GM23338 (cell line): ENCODE measurements around the gene IDUA. TPM values are rescaled to one million over a fixed set of nuclear protein-coding genes. Genes with fewer than 3 reads are reported as not detected.

ENCODE experiments used
- ATAC-seq: fragments of 200-7000 bp; cut with Tn5 transposase; 3 replicates; pipeline ENCODE4 v1.9.1; 2020
- DNase-seq: peaks from one replicate; pipeline ENCODE4 v3.0.0-alpha.2; 2015; ENCODE audit warnings: low spot score
- H2AFZ ChIP-seq: fragments of 200-600 bp; sonication (generic); 2 replicates; pipeline ENCODE4 v1.8.0; 2016; ENCODE audit warnings: antibody characterized with exemption, mild to moderate bottlenecking, moderate library complexity
- H3F3A ChIP-seq: fragments of 200-600 bp; sonication (generic); replicated peaks from 2 replicates; pipeline ENCODE4 v1.8.0; 2017; ENCODE audit warnings: antibody characterized with exemption, mixed run types, low read depth
- H3K27ac ChIP-seq: fragments of 200-600 bp; sonication (generic); 2 replicates; pipeline ENCODE4 v1.6.1; 2016; ENCODE audit warnings: low read depth
- H3K27me3 ChIP-seq: fragments of 200-600 bp; sonication (generic); 2 replicates; pipeline ENCODE4 v1.8.0; 2016; ENCODE audit warnings: mild to moderate bottlenecking, mixed run types, moderate library complexity; ENCODE audit not compliant: insufficient read depth
- H3K36me3 ChIP-seq: fragments of 200-600 bp; sonication (generic); 2 replicates; pipeline ENCODE4 v1.8.0; 2016; ENCODE audit warnings: mild to moderate bottlenecking; ENCODE audit not compliant: insufficient read depth
- H3K4me1 ChIP-seq: fragments of 200-600 bp; sonication (generic); 2 replicates; pipeline ENCODE4 v1.8.0; 2016; ENCODE audit warnings: mild to moderate bottlenecking, moderate library complexity; ENCODE audit not compliant: insufficient read depth
- H3K4me2 ChIP-seq: fragments of 200-600 bp; sonication (generic); 2 replicates; pipeline ENCODE4 v1.7.1; 2017; ENCODE audit warnings: mixed run types
- H3K4me3 ChIP-seq: fragments of 200-600 bp; sonication (generic); 2 replicates; pipeline ENCODE4 v1.6.1; 2016; ENCODE audit warnings: mixed run types
- H3K79me2 ChIP-seq: fragments of 200-600 bp; sonication (generic); replicated peaks from 2 replicates; pipeline ENCODE4 v1.8.0; 2017; ENCODE audit warnings: mild to moderate bottlenecking; ENCODE audit not compliant: insufficient read depth
- H3K9me2 ChIP-seq: fragments of 200-600 bp; sonication (generic); 2 replicates; pipeline ENCODE4 v1.8.0; 2017; ENCODE audit not compliant: insufficient read depth
- H4K20me1 ChIP-seq: fragments of 200-600 bp; sonication (generic); replicated peaks from 2 replicates; pipeline ENCODE4 v1.8.0; 2017; ENCODE audit warnings: mild to moderate bottlenecking; ENCODE audit not compliant: insufficient read depth
- H3K27ac Mint-ChIP-seq: 2 replicates; pipeline ENCODE4 v1.8.0; 2020; ENCODE audit warnings: inconsistent platforms, mild to moderate bottlenecking, moderate library complexity, mixed read lengths
- H3K27me3 Mint-ChIP-seq: 3 replicates; pipeline ENCODE4 v1.8.0; 2022; ENCODE audit warnings: low read depth, mild to moderate bottlenecking, moderate library complexity, mixed read lengths, inconsistent platforms; ENCODE audit not compliant: insufficient read depth, poor library complexity
- H3K36me3 Mint-ChIP-seq: 3 replicates; pipeline ENCODE4 v1.8.0; 2021; ENCODE audit warnings: low read depth, mild to moderate bottlenecking, inconsistent platforms, moderate library complexity, mixed read lengths
- H3K4me1 Mint-ChIP-seq: 3 replicates; pipeline ENCODE4 v1.8.0; 2020; ENCODE audit warnings: mild to moderate bottlenecking, inconsistent platforms, mixed read lengths
- H3K4me3 Mint-ChIP-seq: 3 replicates; pipeline ENCODE4 v1.8.0; 2021; ENCODE audit warnings: moderate library complexity, mild to moderate bottlenecking, inconsistent platforms, mixed read lengths
- H3K9me3 Mint-ChIP-seq: 3 replicates; pipeline ENCODE4 v1.8.0; 2020; ENCODE audit warnings: moderate library complexity, mild to moderate bottlenecking, inconsistent platforms, mixed read lengths
- EZH2 ChIP-seq: fragments of 200-600 bp; sonication (generic); IDR thresholded peaks from one replicate; pipeline ENCODE4 v1.8.0; 2017; ENCODE audit warnings: antibody characterized with exemption, mild to moderate bottlenecking, low read depth; ENCODE audit not compliant: unreplicated experiment
- EZH2phosphoT487 ChIP-seq: fragments of 200-600 bp; sonication (generic); IDR thresholded peaks from one replicate; pipeline ENCODE4 v1.8.1; 2018; ENCODE audit warnings: antibody characterized with exemption; ENCODE audit not compliant: unreplicated experiment
- JUNB ChIP-seq: IDR thresholded peaks from one replicate; pipeline ENCODE4 v1.6.1; 2016; ENCODE audit warnings: antibody characterized with exemption; ENCODE audit not compliant: unreplicated experiment
- NANOG ChIP-seq: IDR thresholded peaks from 2 replicates; pipeline ENCODE4 v1.6.1; 2016; ENCODE audit warnings: antibody characterized with exemption, borderline replicate concordance
- POLR2AphosphoS5 ChIP-seq: IDR thresholded peaks from 2 replicates; pipeline ENCODE4 v1.6.1; 2016; ENCODE audit warnings: antibody characterized with exemption, low read depth
- STAT1 ChIP-seq: IDR thresholded peaks from one replicate; pipeline ENCODE4 v1.6.1; 2016; ENCODE audit warnings: antibody characterized with exemption; ENCODE audit not compliant: unreplicated experiment
- ZNF114 ChIP-seq: fragments of 250-450 bp; sonication (Bioruptor Pico); IDR thresholded peaks from 2 replicates; pipeline ENCODE4 v1.5.0; 2020; ENCODE audit warnings: mild to moderate bottlenecking, moderate library complexity
- ZNF331 ChIP-seq: fragments of 250-450 bp; sonication (Bioruptor Pico); IDR thresholded peaks from 2 replicates; pipeline ENCODE4 v1.5.0; 2020; ENCODE audit warnings: low read depth, mild to moderate bottlenecking, moderate library complexity
- polyA plus RNA-seq: library from polyadenylated mRNA; unstranded; fragments of >200 nt; fragmentation: Nextera tagmentation; extraction: Ambion mirVana; gene quantifications from 2 replicates; pipeline ENCODE4 v1.2.1, GENCODE V29; 2016
- total RNA-seq: library from RNA; depleted of rRNA; stranded (reverse); fragments of >200 nt; shearing (Covaris generic); gene quantifications from 2 replicates; pipeline ENCODE4 v1.2.3, GENCODE V29; 2014
- TF ChIP-seq, protein P1 (sequence below), 2 experiments: fragments of 200-600 bp in 1 of 2; sonication (generic) in 1 of 2; conservative IDR thresholded peaks; 2 replicates each; pipeline versions ENCODE4 v1.5.1 to v1.6.1; 2016 to 2017; ENCODE audit warnings: antibody characterized with exemption in 2 of 2, low read depth in 2 of 2, mild to moderate bottlenecking in 2 of 2, moderate library complexity in 1 of 2
- TF ChIP-seq, protein P2 (sequence below): IDR thresholded peaks from one replicate; pipeline ENCODE4 v1.6.1; 2018; ENCODE audit warnings: antibody characterized with exemption; ENCODE audit not compliant: unreplicated experiment
- TF ChIP-seq, protein P3 (sequence below): IDR thresholded peaks from 2 replicates; pipeline ENCODE4 v1.6.1; 2016; ENCODE audit warnings: antibody characterized with exemption
- TF ChIP-seq, protein P4 (sequence below): fragments of 250-450 bp; sonication (Bioruptor Pico); IDR thresholded peaks from 2 replicates; pipeline ENCODE4 v1.5.0; 2020; ENCODE audit warnings: mild to moderate bottlenecking, moderate library complexity

Gene IDUA
- total and polyA plus RNA-seq, 2 experiments from 2014 or later, result 1.3 to 6.1 TPM

DNA sequence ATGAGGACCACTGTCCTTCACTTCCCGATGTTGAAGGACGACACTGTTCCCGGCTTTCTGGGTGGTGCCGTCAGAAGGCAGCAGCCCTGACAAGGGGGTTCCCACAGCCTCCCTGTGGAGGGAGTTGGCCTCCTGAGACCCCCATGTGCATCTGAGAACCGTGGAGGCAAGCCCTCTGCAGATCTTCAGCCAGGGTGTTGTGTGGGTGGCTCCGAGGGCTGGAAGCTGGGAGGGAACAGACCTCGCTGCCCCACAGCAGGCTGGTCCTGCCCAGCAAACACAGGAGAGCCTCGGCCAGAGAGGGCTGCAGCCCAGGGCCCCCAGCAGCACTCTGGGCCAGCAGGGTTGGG lies 29.6 kb upstream of the IDUA start (continued):
- TF ChIP-seq NANOG (no peak), POLR2AphosphoS5 (no peak), JUNB (no peak), ZNF114 (CRISPR knock-in tag) (no peak), EZH2phosphoT487 (no peak)
- TF ChIP-seq, protein P1, sequence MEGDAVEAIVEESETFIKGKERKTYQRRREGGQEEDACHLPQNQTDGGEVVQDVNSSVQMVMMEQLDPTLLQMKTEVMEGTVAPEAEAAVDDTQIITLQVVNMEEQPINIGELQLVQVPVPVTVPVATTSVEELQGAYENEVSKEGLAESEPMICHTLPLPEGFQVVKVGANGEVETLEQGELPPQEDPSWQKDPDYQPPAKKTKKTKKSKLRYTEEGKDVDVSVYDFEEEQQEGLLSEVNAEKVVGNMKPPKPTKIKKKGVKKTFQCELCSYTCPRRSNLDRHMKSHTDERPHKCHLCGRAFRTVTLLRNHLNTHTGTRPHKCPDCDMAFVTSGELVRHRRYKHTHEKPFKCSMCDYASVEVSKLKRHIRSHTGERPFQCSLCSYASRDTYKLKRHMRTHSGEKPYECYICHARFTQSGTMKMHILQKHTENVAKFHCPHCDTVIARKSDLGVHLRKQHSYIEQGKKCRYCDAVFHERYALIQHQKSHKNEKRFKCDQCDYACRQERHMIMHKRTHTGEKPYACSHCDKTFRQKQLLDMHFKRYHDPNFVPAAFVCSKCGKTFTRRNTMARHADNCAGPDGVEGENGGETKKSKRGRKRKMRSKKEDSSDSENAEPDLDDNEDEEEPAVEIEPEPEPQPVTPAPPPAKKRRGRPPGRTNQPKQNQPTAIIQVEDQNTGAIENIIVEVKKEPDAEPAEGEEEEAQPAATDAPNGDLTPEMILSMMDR (conservative IDR thresholded peaks at IDR 0.05; ENCODE audit: low read depth in 2 of 2), result no peak

DNA sequence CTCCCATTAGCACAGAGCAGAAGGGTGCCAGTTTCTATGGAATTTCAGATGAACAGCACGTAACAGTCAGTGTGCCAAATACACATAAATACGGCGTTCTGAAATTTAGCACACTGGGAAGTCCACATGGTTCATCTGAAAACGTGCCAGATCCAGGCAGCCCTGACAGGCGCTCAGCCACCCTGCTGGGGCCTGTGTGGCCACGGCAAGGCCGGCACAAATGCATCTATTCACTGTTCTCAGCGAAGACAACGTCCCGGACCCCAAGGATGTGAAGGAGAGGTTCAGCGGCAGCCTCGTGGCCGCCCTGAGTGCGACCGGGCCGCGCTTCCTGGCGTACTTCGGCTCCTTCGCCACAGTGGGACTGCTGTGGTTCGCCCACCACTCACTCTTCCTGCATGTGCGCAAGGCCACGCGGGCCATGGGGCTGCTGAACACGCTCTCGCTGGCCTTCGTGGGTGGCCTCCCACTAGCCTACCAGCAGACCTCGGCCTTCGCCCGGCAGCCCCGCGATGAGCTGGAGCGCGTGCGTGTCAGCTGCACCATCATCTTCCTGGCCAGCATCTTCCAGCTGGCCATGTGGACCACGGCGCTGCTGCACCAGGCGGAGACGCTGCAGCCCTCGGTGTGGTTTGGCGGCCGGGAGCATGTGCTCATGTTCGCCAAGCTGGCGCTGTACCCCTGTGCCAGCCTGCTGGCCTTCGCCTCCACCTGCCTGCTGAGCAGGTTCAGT lies 29.1 kb upstream of the IDUA start:
- no peaks in the 10 kb centered on the region for H3K27me3 ChIP-seq

More for the DNA sequence above, 29.1 kb upstream of the IDUA start:
- Mint-ChIP-seq H3K36me3 (no peaks in the 10 kb centered on the region; the same call in 2 of the 3 replicates), H3K27me3 (peaks cover 1% of the 10 kb centered on the region), H3K9me3 (no peaks in the 10 kb centered on the region), H3K4me1 (no peaks in the 10 kb centered on the region), H3K27ac (no peak overlapping the region), H3K4me3 (no peak overlapping the region)
- Histone ChIP-seq H2AFZ (no peak overlapping the region), H3K4me3 (no peak overlapping the region), H3K36me3 (no peaks in the 10 kb centered on the region), H3K27ac (no peak overlapping the region), H3F3A (no peaks in the 10 kb centered on the region), H4K20me1 (no peaks in the 10 kb centered on the region; the same call in 1 of the 2 replicates), H3K79me2 (no peaks in the 10 kb centered on the region), H3K9me2 (no peaks in the 10 kb centered on the region), H3K4me2 (no peak overlapping the region), H3K4me1 (no peaks in the 10 kb centered on the region)
- DNase-seq, result no peak
- TF ChIP-seq, protein P2, sequence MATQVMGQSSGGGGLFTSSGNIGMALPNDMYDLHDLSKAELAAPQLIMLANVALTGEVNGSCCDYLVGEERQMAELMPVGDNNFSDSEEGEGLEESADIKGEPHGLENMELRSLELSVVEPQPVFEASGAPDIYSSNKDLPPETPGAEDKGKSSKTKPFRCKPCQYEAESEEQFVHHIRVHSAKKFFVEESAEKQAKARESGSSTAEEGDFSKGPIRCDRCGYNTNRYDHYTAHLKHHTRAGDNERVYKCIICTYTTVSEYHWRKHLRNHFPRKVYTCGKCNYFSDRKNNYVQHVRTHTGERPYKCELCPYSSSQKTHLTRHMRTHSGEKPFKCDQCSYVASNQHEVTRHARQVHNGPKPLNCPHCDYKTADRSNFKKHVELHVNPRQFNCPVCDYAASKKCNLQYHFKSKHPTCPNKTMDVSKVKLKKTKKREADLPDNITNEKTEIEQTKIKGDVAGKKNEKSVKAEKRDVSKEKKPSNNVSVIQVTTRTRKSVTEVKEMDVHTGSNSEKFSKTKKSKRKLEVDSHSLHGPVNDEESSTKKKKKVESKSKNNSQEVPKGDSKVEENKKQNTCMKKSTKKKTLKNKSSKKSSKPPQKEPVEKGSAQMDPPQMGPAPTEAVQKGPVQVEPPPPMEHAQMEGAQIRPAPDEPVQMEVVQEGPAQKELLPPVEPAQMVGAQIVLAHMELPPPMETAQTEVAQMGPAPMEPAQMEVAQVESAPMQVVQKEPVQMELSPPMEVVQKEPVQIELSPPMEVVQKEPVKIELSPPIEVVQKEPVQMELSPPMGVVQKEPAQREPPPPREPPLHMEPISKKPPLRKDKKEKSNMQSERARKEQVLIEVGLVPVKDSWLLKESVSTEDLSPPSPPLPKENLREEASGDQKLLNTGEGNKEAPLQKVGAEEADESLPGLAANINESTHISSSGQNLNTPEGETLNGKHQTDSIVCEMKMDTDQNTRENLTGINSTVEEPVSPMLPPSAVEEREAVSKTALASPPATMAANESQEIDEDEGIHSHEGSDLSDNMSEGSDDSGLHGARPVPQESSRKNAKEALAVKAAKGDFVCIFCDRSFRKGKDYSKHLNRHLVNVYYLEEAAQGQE, result no peak
- TF ChIP-seq POLR2AphosphoS5, result no peak
- TF ChIP-seq ZNF114 (CRISPR knock-in tag), result no peak
- TF ChIP-seq, protein P3, sequence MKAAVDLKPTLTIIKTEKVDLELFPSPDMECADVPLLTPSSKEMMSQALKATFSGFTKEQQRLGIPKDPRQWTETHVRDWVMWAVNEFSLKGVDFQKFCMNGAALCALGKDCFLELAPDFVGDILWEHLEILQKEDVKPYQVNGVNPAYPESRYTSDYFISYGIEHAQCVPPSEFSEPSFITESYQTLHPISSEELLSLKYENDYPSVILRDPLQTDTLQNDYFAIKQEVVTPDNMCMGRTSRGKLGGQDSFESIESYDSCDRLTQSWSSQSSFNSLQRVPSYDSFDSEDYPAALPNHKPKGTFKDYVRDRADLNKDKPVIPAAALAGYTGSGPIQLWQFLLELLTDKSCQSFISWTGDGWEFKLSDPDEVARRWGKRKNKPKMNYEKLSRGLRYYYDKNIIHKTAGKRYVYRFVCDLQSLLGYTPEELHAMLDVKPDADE, result no peak
- TF ChIP-seq ZNF331 (CRISPR knock-in tag), result no peak
- TF ChIP-seq EZH2, result no peak
- no peak for TF ChIP-seq JUNB
- TF ChIP-seq, protein P4, sequence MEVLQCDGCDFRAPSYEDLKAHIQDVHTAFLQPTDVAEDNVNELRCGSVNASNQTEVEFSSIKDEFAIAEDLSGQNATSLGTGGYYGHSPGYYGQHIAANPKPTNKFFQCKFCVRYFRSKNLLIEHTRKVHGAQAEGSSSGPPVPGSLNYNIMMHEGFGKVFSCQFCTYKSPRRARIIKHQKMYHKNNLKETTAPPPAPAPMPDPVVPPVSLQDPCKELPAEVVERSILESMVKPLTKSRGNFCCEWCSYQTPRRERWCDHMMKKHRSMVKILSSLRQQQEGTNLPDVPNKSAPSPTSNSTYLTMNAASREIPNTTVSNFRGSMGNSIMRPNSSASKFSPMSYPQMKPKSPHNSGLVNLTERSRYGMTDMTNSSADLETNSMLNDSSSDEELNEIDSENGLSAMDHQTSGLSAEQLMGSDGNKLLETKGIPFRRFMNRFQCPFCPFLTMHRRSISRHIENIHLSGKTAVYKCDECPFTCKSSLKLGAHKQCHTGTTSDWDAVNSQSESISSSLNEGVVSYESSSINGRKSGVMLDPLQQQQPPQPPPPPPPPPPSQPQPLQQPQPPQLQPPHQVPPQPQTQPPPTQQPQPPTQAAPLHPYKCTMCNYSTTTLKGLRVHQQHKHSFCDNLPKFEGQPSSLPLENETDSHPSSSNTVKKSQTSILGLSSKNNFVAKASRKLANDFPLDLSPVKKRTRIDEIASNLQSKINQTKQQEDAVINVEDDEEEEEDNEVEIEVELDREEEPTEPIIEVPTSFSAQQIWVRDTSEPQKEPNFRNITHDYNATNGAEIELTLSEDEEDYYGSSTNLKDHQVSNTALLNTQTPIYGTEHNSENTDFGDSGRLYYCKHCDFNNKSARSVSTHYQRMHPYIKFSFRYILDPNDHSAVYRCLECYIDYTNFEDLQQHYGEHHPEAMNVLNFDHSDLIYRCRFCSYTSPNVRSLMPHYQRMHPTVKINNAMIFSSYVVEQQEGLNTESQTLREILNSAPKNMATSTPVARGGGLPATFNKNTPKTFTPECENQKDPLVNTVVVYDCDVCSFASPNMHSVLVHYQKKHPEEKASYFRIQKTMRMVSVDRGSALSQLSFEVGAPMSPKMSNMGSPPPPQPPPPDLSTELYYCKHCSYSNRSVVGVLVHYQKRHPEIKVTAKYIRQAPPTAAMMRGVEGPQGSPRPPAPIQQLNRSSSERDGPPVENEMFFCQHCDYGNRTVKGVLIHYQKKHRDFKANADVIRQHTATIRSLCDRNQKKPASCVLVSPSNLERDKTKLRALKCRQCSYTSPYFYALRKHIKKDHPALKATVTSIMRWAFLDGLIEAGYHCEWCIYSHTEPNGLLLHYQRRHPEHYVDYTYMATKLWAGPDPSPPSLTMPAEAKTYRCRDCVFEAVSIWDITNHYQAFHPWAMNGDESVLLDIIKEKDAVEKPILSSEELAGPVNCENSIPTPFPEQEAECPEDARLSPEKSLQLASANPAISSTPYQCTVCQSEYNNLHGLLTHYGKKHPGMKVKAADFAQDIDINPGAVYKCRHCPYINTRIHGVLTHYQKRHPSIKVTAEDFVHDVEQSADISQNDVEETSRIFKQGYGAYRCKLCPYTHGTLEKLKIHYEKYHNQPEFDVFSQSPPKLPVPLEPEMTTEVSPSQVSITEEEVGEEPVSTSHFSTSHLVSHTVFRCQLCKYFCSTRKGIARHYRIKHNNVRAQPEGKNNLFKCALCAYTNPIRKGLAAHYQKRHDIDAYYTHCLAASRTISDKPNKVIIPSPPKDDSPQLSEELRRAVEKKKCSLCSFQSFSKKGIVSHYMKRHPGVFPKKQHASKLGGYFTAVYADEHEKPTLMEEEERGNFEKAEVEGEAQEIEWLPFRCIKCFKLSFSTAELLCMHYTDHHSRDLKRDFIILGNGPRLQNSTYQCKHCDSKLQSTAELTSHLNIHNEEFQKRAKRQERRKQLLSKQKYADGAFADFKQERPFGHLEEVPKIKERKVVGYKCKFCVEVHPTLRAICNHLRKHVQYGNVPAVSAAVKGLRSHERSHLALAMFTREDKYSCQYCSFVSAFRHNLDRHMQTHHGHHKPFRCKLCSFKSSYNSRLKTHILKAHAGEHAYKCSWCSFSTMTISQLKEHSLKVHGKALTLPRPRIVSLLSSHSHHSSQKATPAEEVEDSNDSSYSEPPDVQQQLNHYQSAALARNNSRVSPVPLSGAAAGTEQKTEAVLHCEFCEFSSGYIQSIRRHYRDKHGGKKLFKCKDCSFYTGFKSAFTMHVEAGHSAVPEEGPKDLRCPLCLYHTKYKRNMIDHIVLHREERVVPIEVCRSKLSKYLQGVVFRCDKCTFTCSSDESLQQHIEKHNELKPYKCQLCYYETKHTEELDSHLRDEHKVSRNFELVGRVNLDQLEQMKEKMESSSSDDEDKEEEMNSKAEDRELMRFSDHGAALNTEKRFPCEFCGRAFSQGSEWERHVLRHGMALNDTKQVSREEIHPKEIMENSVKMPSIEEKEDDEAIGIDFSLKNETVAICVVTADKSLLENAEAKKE, result no peak
- TF ChIP-seq NANOG, result no peak
- no peak for TF ChIP-seq EZH2phosphoT487
- TF ChIP-seq STAT1, result no peak
- no peak for ATAC-seq
